Heart right ventricle (tissue), 16 donors: ENCODE data around the gene PRDM16. TPM values are rescaled to one million over a fixed set of nuclear protein-coding genes. Genes with fewer than 3 reads are reported as not detected.

Experiments used
- ATAC-seq, 8 donors: fragments of 200-7000 bp; cut with Tn5 transposase; one replicate each; pipeline ENCODE4 v1.9.1; 2020; ENCODE audit warnings: mild to moderate bottlenecking in 8 of 8, moderate library complexity in 8 of 8, moderate number of reproducible peaks in 1 of 8
- DNase-seq, 2 donors: peaks; one replicate each; pipeline ENCODE4 v3.0.0-alpha.2; 2020
- H3K27ac ChIP-seq, 10 donors: fragments of 200-600 bp; sonication (generic) in 2 of 10; one replicate each; pipeline versions ENCODE4 v1.5.0 to v1.8.0; 2020 to 2022; ENCODE audit warnings: mild to moderate bottlenecking in 3 of 10
- H3K27me3 ChIP-seq, 7 donors: fragments of 200-600 bp; one replicate each; pipeline ENCODE4 v1.8.0; 2021 to 2022; ENCODE audit warnings: mild to moderate bottlenecking in 2 of 7
- H3K36me3 ChIP-seq, 9 donors: fragments of 200-600 bp; sonication (generic) in 1 of 9; one replicate each; pipeline versions ENCODE4 v1.5.0 to v1.8.0; 2020 to 2022; ENCODE audit warnings: mild to moderate bottlenecking in 2 of 9
- H3K4me1 ChIP-seq, 9 donors: fragments of 200-600 bp; sonication (generic) in 1 of 9; one replicate each; pipeline versions ENCODE4 v1.5.0 to v1.8.0; 2020 to 2022; ENCODE audit warnings: mild to moderate bottlenecking in 4 of 9
- H3K4me3 ChIP-seq, 10 donors: fragments of 200-600 bp; sonication (generic) in 2 of 10; one replicate each; pipeline versions ENCODE4 v1.5.0 to v1.8.0; 2020 to 2022; ENCODE audit warnings: mild to moderate bottlenecking in 7 of 10, moderate library complexity in 2 of 10
- H3K9me3 ChIP-seq, 11 donors: fragments of 200-600 bp in 10 of 11; sonication (generic) in 2 of 11; one replicate each; pipeline versions ENCODE4 v1.5.0 to v1.8.0; 2013 to 2022; ENCODE audit warnings: mild to moderate bottlenecking in 2 of 11, control low read depth in 1 of 11, moderate library complexity in 1 of 11
- WGBS, 2 donors: extraction: QIAGEN DNeasy Blood & Tissue Kit; methylation state at CpG; one replicate each; pipeline ENCODE4 v1.1.7; 2013; ENCODE audit warnings: inconsistent platforms in 1 of 2; 5-methylcytosine and 5-hydroxymethylcytosine counted together
- intact Hi-C, 10 donors: fragments of 100-400 bp; cut with DNase I; formaldehyde crosslinking; loops; one replicate each; pipeline versions ENCODE4 v1.11.1 to v1.14.2; 2022
- polyA plus RNA-seq, 2 donors: library from polyadenylated mRNA; stranded (reverse); fragments of 200-250 nt; gene quantifications; one replicate each; pipeline ENCODE4 v1.2.3, GENCODE V29; 2013
- total RNA-seq, 10 donors: library from RNA; stranded (reverse); fragmentation: NEBNext Ultra II Directional in 3 of 10; extraction: Animal tissue kit (Norgen Biotek cat#: 25700) in 3 of 10; gene quantifications; one replicate each; pipeline versions ENCODE4 v1.2.1 to v1.2.4, GENCODE V29; 2021 to 2023
- TF ChIP-seq, protein P1 (sequence below), 9 donors: fragments of 200-600 bp; sonication (generic) in 2 of 9; IDR thresholded peaks; one replicate each; pipeline versions ENCODE4 v1.5.0 to v1.8.0; 2021 to 2022; ENCODE audit warnings: antibody characterized with exemption in 9 of 9, mild to moderate bottlenecking in 5 of 9, moderate library complexity in 1 of 9
- donor health status: Arrhythmogenic right ventricular cardiomyopathy.
- donor health status: ischemic (EF 13 %, LVEDD 7.1; RV severe dilation, severe dysfunction).
- donor health status: healthy with polysubstance abuse.
- donor health status: DM: no; HTN: yes; CAD: no.
- donor health status: DM: no; HTN: no; CAD: no.
- donor health status: ischemic (EF 25% LVEDD 6.9; RV normal size, moderate dysfunction).
- donor health status: ischemic (EF 25% LVEDD 5.7; RV mildly dilated, moderate dysfunction).
- donor health status: healthy.
- donor health status: DM: yes; HTN: yes; CAD: no.
- donor health status: Ischemic cardiomyopathy.
- donor health status: ischemic (EF 35%, LVEDD 5.7; RV mildly dilated, moderate dysfunction).
- donor health status: nonischemic (EF 11% LVEDD 7.7; RV severe dilation, severe dysfunction).
- donor health status: DM: yes; HTN: yes; CAD: no.
- donor health status: PGD.
- donor health status: ischemic (EF 29% LVEDD 5.4; RV normal size, mild dysfunction).
- donor health status: nonischemic (EF 23%, LVEDD 6.1; RV moderate dilation, normal function).

PRDM16 gene
- total and polyA plus RNA-seq, 12 donors: 4.1 to 25.9 (median 14.8) TPM

DNA sequence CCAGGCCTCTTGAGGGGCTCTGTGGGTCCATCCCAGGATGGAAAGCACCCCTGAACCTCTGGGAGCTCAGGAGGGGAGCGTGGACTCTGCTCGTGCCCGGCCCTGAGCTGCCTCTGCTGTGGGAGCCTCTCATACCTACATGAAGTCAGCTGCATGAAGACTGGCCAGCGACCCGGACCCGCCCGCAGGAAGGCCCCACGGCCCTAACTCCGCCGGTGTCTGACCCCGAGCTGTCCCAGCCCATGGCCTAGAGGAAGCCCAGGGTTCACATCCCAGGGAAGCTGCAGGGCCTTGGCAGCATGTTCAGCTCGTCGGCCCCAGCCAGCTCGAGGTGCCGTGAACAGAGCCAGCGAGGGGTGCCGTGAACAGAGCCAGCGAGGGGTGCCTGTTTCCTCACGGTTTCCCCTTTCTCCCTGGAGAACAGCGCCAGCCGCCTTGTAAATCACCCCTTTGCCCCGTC, 207.4 kb downstream of the PRDM16 start:
- TF ChIP-seq, protein P1, sequence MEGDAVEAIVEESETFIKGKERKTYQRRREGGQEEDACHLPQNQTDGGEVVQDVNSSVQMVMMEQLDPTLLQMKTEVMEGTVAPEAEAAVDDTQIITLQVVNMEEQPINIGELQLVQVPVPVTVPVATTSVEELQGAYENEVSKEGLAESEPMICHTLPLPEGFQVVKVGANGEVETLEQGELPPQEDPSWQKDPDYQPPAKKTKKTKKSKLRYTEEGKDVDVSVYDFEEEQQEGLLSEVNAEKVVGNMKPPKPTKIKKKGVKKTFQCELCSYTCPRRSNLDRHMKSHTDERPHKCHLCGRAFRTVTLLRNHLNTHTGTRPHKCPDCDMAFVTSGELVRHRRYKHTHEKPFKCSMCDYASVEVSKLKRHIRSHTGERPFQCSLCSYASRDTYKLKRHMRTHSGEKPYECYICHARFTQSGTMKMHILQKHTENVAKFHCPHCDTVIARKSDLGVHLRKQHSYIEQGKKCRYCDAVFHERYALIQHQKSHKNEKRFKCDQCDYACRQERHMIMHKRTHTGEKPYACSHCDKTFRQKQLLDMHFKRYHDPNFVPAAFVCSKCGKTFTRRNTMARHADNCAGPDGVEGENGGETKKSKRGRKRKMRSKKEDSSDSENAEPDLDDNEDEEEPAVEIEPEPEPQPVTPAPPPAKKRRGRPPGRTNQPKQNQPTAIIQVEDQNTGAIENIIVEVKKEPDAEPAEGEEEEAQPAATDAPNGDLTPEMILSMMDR (IDR thresholded peaks at IDR 0.05): no peak
- ATAC-seq (peak in 4 of 8 donors; percentile 10 to 30 (median 18)), DNase-seq (no peak)
- Histone ChIP-seq H3K9me3 (no peaks in the 10 kb centered on the region), H3K27ac (peak overlapping the region in 6 of 10 donors; percentile 0 to 58 (median 27)), H3K27me3 (peaks cover 0 to 5% (median 0%) of the 10 kb centered on the region in 7 donors), H3K4me3 (no peak overlapping the region), H3K36me3 (no peaks in the 10 kb centered on the region), H3K4me1 (peaks cover 4 to 29% (median 14%) of the 10 kb centered on the region in 9 donors)
- WGBS, 2 donors: 61 to 66% methylated on average over 22 of the region's 22 CpGs
- intact Hi-C loops: loop anchor here in 1 of 10 donors (10.0 kb wide), 1 partner anchor 202 kb away; no protein-coding TSS in a partner anchor

DNA sequence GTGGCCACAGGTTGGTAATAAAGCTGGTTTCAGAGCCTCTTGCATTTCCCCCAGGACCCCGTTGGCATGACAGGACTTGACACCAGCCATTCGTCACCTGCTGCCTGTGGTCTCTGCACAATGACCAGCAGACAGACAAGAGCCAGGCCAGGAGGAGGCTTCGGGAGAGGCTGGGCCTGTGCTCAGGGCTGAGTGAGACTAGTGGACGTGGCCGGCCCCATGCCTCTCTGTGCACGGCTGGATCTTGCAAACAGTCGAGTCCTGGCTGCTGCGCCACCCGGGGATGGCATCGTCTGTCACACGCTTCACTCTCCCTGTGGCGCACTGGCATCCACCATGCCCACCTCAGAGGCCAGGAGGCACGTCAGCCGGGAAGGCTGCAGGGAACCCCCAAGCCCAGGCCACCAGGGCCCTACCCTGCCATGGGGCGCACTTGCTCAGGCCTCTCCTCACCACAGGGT, 208.0 kb downstream of the PRDM16 start:
- no peak overlapping the region for H3K4me3 ChIP-seq
- TF ChIP-seq, protein P1 (IDR thresholded peaks at IDR 0.05): no peak
- H3K36me3 ChIP-seq: no peaks in the 10 kb centered on the region
- H3K27me3 ChIP-seq: peaks cover 0 to 9% (median 0%) of the 10 kb centered on the region in 7 donors
- intact Hi-C loops: loop anchor here in 1 of 10 donors (10.0 kb wide), 1 partner anchor 202 kb away; no protein-coding TSS in a partner anchor
- no peak overlapping the region for H3K27ac ChIP-seq
- H3K4me1 ChIP-seq: peaks cover 4 to 23% (median 10%) of the 10 kb centered on the region in 9 donors
- DNase-seq (peak in 1 of 2 donors; percentile 4), ATAC-seq (no peak)
- no peaks in the 10 kb centered on the region for H3K9me3 ChIP-seq
- WGBS, 2 donors: 79 to 83% methylated on average over 15 of the region's 15 CpGs

DNA sequence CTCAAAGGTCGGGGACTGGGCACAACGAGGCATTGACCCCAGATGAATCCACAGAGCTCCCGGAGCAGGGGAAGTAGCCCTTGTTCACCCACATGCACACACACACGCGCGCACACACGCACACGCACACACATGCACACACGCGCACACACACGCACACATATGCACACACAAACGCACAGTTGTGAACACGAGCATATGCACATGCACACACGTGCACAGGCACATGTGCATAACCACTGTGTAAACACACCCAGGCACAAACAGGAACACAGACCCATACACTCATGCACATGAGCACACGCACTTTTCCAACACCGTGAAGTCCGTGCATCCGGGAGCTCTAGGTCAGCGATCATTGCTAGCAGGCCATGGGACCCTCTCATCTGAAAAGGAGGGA, 208.6 kb downstream of the PRDM16 start:
- DNase-seq: peak in 1 of 2 donors; percentile 4
- intact Hi-C loops: loop anchor here in 1 of 10 donors (10.0 kb wide), 1 partner anchor 203 kb away; no protein-coding TSS in a partner anchor
- no peaks in the 10 kb centered on the region for H3K9me3 ChIP-seq
- no peak for ATAC-seq
- H3K36me3 ChIP-seq: no peaks in the 10 kb centered on the region
- H3K4me3 ChIP-seq: no peak overlapping the region
- H3K4me1 ChIP-seq: peaks cover 4 to 24% (median 13%) of the 10 kb centered on the region in 9 donors
- H3K27ac ChIP-seq: no peak overlapping the region
- 89 to 95% methylated on average over 19 of the region's 19 CpGs for WGBS, 2 donors
- H3K27me3 ChIP-seq: peaks cover 0 to 10% (median 0%) of the 10 kb centered on the region in 7 donors
- TF ChIP-seq, protein P1 (IDR thresholded peaks at IDR 0.05): no peak

DNA sequence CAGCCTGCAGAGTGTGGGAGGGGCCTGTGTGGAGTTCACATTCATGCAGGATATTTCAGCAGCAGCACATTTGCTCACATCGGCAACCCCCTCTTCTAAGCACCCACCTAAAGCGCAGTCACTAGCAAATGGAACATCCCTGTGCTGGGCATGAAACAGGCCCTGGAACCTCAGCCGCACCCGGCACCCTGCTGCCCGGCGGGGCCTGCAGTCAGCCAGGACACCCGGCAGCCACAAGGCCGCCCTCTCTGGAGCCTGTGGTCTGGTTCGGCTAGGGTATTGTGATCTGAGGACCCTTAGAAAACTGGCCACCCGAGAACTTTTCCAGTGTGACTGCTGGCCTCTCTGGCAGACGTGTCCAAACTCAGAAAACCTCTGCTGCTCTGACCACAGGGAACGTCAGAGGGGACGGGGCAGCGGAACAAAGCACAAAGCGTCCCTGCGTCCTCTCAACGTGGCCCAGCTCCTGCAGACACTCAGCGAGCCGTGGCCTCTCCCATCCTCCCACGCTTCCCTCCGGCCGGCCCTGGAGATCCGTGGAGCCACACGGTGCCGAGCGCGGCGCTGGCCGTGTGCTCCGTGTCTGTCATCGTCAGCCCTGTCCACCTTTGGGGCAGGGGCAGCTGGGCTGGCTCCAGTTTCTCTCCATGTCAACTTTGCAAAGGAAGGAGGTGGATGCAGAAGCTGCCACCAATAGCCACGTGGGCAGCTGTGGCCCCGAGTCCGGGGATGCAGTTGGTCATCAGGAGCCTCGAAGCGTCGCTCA, 209.6 kb downstream of the PRDM16 start:
- H3K4me3 ChIP-seq: no peak overlapping the region
- H3K27me3 ChIP-seq: peaks cover 0 to 15% (median 5%) of the 10 kb centered on the region in 7 donors
- H3K4me1 ChIP-seq: peaks cover 4 to 34% (median 23%) of the 10 kb centered on the region in 9 donors
- ATAC-seq: no peak
- no peak overlapping the region for H3K27ac ChIP-seq
- TF ChIP-seq, protein P1 (IDR thresholded peaks at IDR 0.05): no peak
- intact Hi-C loops: loop anchor here in 1 of 10 donors (10.0 kb wide), 1 partner anchor 204 kb away; no protein-coding TSS in a partner anchor
- H3K9me3 ChIP-seq: no peaks in the 10 kb centered on the region
- DNase-seq: peak in 1 of 2 donors; percentile 4
- H3K36me3 ChIP-seq: no peaks in the 10 kb centered on the region
- WGBS, 2 donors: 83 to 90% methylated on average over 37 of the region's 37 CpGs
